ENCODE measurements around the gene MAP2.

GRCh38 chr2:209381091-209381490 is 42.8 kb upstream of the MAP2 start:
- TF ChIP-seq EZH2 (IDR thresholded peaks at IDR 0.05; ENCODE audit: low read length): no peak
- TF ChIP-seq CTCF (optimal IDR thresholded peaks at IDR 0.05 in 1 of 3, IDR thresholded peaks at IDR 0.05 in 1 of 3, conservative IDR thresholded peaks at IDR 0.05 in 1 of 3; ENCODE audit: extremely low read depth in 1 of 3, insufficient read depth in 2 of 3, low read length in 3 of 3): no peak
